DOHH2 (cell line): ENCODE measurements around the gene IFT22.

Experiments used
- CTCF ChIP-seq: fragments of 200-600 bp; sonication (generic); IDR thresholded peaks from one replicate; pipeline ENCODE4 v1.5.1; 2014; ENCODE audit warnings: antibody characterized with exemption, mild to moderate bottlenecking, low read depth, low read length; ENCODE audit not compliant: poor library complexity, severe bottlenecking
- EZH2phosphoT487 ChIP-seq: fragments of 200-600 bp; sonication (generic); IDR thresholded peaks from 2 replicates; pipeline ENCODE4 v1.6.1; 2017; ENCODE audit warnings: borderline replicate concordance, mild to moderate bottlenecking, antibody characterized with exemption, low read length, moderate library complexity, mixed read lengths

GRCh38 chr7:101273206-101273605, 48.4 kb downstream of the IFT22 start:
- TF ChIP-seq CTCF (no peak), EZH2phosphoT487 (no peak)
